HG03571 (cell line): ENCODE measurements around the gene NOP16.
"Not testable (repeated sequence)": the region's sequence is repeated elsewhere in the genome, so short reads cannot be mapped to it uniquely, and the experiment has no call there.

Source experiments
- ATAC-seq: cut with Tn5 transposase; IDR thresholded peaks from one replicate; pipeline ENCODE4 v1.9.1; 2021; ENCODE audit not compliant: unreplicated experiment

The NOP16 gene

GRCh38 chr5:176410486-176411180, 22.2 kb upstream of the NOP16 start:
- ATAC-seq, result no peak

- no peak for ATAC-seq
These were observed 21.4 kb upstream of the NOP16 start for GRCh38 chr5:176409765-176410164.

DNA sequence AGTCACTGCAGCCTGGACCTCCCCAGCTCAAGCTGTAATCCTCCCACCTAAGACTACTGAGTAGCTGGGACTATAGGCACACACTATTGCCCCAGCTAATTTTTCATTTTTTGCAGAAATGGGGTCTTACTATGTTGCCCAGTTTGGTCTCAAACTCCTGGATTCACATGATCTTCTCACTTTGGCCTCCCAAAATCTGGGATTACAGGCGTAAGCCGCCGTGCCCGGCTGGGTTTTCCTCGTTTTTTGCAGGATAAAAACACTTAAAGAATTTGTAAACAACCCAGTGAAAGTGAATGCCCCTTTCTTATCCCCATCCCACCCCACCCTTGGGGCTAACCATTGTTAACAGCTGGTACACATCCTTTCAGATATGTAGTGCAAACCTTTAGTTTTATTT, 20.2 kb upstream of the NOP16 start:
- no peak for ATAC-seq

GRCh38 chr5:176408252-176408573, 19.8 kb upstream of the NOP16 start:
- not testable (repeated sequence) for ATAC-seq

- no peak for ATAC-seq
These were observed 19.3 kb upstream of the NOP16 start for GRCh38 chr5:176407456-176408251.

GRCh38 chr5:176406436-176407052, 18.1 kb upstream of the NOP16 start:
- no peak for ATAC-seq

- ATAC-seq, result no peak
These were observed 17.4 kb upstream of the NOP16 start for GRCh38 chr5:176405656-176406435.

GRCh38 chr5:176401281-176402205, 13.1 kb upstream of the NOP16 start:
- ATAC-seq, result no peak

DNA sequence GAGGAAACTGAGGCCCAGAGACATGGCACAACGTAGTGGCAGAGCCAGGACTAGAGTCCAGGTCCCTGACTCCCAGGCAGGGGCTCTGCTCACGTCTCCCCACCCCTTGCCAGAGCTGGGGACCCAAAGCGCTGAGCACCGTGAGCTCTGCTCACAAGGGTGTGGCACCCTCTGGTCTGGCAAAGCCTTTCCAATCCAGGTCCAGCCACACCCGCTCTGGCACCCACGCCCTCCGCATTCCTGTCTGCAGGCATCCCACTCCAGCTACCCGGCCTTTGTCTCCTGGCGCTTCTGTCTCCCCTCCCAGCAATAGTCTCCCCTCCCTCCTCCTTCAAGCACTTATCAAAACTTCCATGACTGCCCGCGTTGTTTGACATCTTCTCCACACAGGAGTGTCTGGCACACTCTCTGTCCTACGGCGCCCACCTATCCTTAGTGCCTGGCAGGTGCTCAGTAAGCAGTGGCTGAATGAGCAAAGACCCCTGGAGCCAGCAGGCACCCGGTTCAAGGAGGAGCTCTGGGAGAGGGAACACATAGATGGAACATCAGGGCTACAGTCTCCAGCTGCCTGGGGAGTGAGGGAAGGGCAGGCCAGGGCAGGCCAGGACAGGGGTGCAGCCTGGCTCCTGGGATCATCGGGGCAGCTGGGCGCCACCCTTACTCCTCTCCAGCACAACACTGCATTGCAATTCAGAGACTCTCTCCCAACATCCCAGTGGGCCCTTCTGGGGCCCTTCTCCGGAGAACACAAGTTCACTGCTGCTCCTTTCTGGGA, 12.2 kb upstream of the NOP16 start:
- ATAC-seq, result no peak

- ATAC-seq, result no peak
These were observed 9.5 kb upstream of the NOP16 start for GRCh38 chr5:176397736-176398420.

DNA sequence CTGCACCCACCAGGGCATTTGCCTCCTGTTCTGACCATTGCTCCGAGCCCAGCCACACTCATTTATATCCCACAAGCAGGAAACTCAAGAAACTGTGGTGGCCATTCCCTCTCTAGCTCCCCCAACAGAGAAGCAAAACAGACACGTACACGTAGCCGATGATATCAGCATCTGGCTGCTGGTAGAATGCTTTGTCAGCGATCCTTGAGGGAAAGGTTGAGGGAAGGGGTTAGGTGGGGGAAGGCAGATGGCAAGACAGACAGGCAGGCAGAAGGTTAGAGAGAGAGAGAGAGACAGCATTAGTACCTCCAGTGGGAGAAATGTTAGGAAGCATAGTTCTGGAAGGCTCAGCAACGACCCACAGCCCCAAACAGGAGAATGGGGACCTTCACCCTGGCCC, 7.9 kb upstream of the NOP16 start:
- ATAC-seq, result no peak

GRCh38 chr5:176394881-176395675, 6.7 kb upstream of the NOP16 start:
- ATAC-seq, result no peak

DNA sequence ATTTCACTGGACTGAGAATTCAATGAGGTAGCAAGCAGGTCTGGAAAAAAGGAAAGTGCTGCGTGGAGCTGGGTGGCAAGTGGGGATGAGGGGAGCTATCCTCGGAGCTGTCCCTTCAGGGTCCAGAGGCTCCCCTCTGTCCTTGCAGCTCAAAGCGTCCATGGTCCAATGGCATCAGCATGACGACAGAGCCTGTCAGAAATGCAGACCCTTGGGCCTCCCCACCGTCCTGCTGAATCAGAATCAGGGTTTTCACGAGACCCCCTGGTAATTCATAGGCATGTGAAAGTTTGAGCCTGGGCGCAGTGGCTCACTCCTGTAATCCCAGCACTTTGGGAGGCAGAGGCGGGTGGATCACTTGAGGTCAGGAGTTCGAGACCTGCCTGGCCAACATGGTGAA, 5.7 kb upstream of the NOP16 start:
- ATAC-seq, result no peak

- ATAC-seq, result no peak
These were observed 4.1 kb upstream of the NOP16 start for GRCh38 chr5:176392526-176392925.

GRCh38 chr5:176391999-176392398, 3.6 kb upstream of the NOP16 start:
- no peak for ATAC-seq

DNA sequence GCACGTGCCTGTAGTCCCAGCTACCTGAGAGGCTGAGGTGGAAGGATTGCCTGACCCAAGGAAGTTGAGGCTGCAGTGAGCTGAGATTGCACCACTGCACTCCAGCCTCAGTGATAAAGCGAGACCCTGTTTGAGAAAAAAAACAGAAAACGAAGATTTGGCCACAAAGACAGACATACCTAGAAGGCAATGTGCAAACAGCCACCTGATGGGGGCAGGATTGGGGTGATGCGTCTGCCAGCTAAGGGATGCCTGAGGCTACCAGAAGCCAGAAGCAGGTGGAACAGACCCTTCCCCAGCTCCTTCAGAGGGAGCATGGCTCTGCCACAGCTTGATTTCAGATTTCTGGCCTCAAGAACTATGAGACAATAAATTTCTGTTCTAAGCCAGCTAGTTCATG, 3.1 kb upstream of the NOP16 start:
- no peak for ATAC-seq

- peak; percentile 25 for ATAC-seq
These were observed 1.0 kb upstream of the NOP16 start for GRCh38 chr5:176389135-176390123.
